ENCODE data around the gene KCNE4. TPM values are rescaled to one million over a fixed set of nuclear protein-coding genes. Genes with fewer than 3 reads are reported as not detected.

KCNE4 gene
- total RNA-seq, 4 donors from 2014 or later = 0.64 to 2.4 (median 2.1) TPM

DNA sequence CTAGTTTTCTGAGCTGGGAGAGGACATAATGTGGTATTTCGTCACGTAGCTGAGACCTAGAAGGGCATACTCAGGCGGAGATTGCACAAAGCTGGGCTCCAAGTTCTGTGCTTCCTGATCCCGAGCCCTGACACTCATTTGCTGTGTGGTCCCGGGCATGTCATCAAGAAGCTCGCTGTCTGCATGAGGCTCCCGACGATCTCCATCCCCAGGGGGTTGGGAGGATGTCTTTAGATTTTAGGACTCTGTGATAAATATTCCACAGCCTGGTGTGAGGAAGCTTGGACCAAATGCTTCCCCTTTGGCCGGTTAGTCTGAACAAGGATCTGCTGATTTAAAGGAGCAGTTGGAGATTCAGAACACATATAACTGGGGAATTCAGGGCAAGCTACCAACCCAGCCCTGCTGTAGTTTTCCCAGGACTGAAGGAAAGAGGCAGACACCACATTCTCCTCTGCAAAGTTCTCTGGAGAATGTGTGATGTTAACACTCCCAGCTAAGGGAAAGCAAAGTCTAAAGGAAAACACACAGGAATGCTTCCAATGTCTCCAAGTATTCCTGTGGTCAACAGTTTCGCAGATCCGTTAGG lies 2.3 kb downstream of the KCNE4 start:
- H3K4me1 ChIP-seq = peaks cover 35% of the 10 kb centered on the region

DNA sequence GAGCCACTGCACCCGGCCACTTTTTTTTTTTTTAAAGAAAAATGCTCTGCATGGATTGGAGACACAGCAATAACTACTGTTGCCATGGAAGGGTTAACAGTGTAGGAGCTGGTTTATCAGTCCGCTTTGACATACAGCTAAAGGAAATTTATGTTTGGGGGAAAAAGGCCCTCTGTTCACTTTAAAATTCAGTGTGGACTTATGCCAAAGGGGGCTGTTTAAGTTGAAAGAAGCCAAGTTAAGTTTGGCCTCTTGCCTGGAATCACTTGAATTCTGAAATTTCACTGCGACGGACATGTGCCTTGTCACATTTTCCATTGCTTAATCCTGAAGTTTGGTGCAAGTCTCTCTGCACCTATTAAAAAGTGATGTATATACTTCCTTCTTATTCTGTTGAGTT lies 3.1 kb downstream of the KCNE4 start:
- H3K27me3 ChIP-seq = peaks cover 6% of the 10 kb centered on the region
- no peak for DNase-seq (ENCODE audit: low spot score in 2 of 2)
- 44% methylated on average over 4 of the region's 4 CpGs for WGBS
- peak overlapping the region; percentile 77 for H3K27ac ChIP-seq
- peak in 1 of 3 donors; percentile 39 for TF ChIP-seq POLR2AphosphoS5 (IDR thresholded peaks at IDR 0.05)
- TF ChIP-seq, protein P1, sequence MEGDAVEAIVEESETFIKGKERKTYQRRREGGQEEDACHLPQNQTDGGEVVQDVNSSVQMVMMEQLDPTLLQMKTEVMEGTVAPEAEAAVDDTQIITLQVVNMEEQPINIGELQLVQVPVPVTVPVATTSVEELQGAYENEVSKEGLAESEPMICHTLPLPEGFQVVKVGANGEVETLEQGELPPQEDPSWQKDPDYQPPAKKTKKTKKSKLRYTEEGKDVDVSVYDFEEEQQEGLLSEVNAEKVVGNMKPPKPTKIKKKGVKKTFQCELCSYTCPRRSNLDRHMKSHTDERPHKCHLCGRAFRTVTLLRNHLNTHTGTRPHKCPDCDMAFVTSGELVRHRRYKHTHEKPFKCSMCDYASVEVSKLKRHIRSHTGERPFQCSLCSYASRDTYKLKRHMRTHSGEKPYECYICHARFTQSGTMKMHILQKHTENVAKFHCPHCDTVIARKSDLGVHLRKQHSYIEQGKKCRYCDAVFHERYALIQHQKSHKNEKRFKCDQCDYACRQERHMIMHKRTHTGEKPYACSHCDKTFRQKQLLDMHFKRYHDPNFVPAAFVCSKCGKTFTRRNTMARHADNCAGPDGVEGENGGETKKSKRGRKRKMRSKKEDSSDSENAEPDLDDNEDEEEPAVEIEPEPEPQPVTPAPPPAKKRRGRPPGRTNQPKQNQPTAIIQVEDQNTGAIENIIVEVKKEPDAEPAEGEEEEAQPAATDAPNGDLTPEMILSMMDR (IDR thresholded peaks at IDR 0.05) = no peak
- H3K36me3 ChIP-seq = no peaks in the 10 kb centered on the region
- H3K9me3 ChIP-seq = no peaks in the 10 kb centered on the region
- no peak overlapping the region for H3K4me3 ChIP-seq
- H3K4me1 ChIP-seq = peaks cover 35% of the 10 kb centered on the region

More for the DNA sequence above, 2.3 kb downstream of the KCNE4 start:
- Histone ChIP-seq H3K9me3 (no peaks in the 10 kb centered on the region), H3K27me3 (peaks cover 6% of the 10 kb centered on the region), H3K27ac (peak overlapping the region; percentile 77), H3K4me3 (peak overlapping the region; percentile 14), H3K36me3 (no peaks in the 10 kb centered on the region)
- peak; percentile 89 to 90 for DNase-seq (ENCODE audit: low spot score in 2 of 2)
- TF ChIP-seq, protein P1 (IDR thresholded peaks at IDR 0.05) = no peak
- TF ChIP-seq POLR2AphosphoS5 (IDR thresholded peaks at IDR 0.05) (peak in 1 of 3 donors; percentile 66), EP300 (IDR thresholded peaks at IDR 0.05) (no peak), POLR2A (IDR thresholded peaks at IDR 0.05) (peak in 1 of 2 donors; percentile 36)
- WGBS = 59% methylated on average over 9 of the region's 11 CpGs

DNA sequence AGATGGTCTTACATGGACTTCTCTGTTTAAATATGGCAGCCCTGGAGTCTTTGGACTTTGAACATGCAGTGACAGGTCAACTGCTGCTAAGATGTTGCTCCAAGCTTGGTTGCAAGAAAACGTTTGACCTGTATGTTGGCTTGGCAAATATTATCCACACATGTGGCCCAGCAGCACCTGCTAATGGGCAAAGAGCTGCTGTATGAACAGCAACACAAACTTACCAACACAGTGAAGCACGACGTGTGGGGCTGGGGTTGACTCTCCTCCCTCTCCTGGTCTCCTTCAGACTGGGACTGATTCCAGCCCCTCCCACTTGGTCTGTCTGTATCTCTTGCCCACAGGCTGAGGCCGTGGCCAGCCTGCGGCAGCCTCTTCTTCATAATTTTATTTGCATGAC lies 3.8 kb downstream of the KCNE4 start:
- H3K36me3 ChIP-seq = no peaks in the 10 kb centered on the region
- peaks cover 6% of the 10 kb centered on the region for H3K27me3 ChIP-seq
- no peak overlapping the region for H3K4me3 ChIP-seq
- TF ChIP-seq POLR2AphosphoS5 (IDR thresholded peaks at IDR 0.05) (no peak), POLR2A (IDR thresholded peaks at IDR 0.05) (no peak), EP300 (IDR thresholded peaks at IDR 0.05) (no peak)
- TF ChIP-seq, protein P1 (IDR thresholded peaks at IDR 0.05) = no peak
- 47% methylated on average over 5 of the region's 5 CpGs for WGBS
- H3K9me3 ChIP-seq = no peaks in the 10 kb centered on the region
- H3K4me1 ChIP-seq = peaks cover 31% of the 10 kb centered on the region
- peak overlapping the region; percentile 48 for H3K27ac ChIP-seq
- no peak for DNase-seq (ENCODE audit: low spot score in 2 of 2)

- Histone ChIP-seq H3K9me3 (no peaks in the 10 kb centered on the region), H3K4me3 (no peak overlapping the region), H3K27ac (peak overlapping the region; percentile 83), H3K4me1 (peaks cover 22% of the 10 kb centered on the region), H3K36me3 (no peaks in the 10 kb centered on the region), H3K27me3 (peaks cover 6% of the 10 kb centered on the region)
- 68% methylated on average over 8 of the region's 8 CpGs for WGBS
- TF ChIP-seq POLR2A (IDR thresholded peaks at IDR 0.05) (no peak), EP300 (IDR thresholded peaks at IDR 0.05) (no peak)
- TF ChIP-seq, protein P1 (IDR thresholded peaks at IDR 0.05) = no peak
- DNase-seq (ENCODE audit: low spot score in 2 of 2) = no peak
These were observed 4.9 kb downstream of the KCNE4 start for GRCh38 chr2:223056701-223057418.

DNA sequence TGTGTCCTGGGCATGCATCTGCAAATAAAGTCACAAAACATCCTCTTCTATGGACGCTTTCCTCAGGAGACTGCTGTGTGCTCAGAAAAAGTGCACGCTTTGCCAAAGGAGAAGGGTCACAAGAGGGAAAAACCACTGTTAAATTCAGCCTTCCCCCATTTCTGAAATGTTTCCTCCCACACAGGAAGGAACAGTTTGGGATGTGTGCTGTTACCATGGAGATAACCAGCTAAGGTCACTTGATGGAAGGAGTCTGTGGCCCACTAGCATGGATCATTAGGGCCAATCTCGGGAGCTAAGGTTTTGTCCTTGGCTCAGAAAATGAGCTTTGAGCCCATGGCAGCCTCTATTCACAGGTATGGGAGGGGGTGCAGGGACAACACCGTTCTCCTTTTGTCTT lies 5.6 kb downstream of the KCNE4 start:
- no peak overlapping the region for H3K4me3 ChIP-seq
- H3K4me1 ChIP-seq = peaks cover 19% of the 10 kb centered on the region
- WGBS = 83% methylated on average over 4 of the region's 4 CpGs
- H3K27ac ChIP-seq = peak overlapping the region; percentile 83
- no peaks in the 10 kb centered on the region for H3K9me3 ChIP-seq
- TF ChIP-seq POLR2A (IDR thresholded peaks at IDR 0.05) (no peak), POLR2AphosphoS5 (IDR thresholded peaks at IDR 0.05) (no peak)
- TF ChIP-seq, protein P1 (IDR thresholded peaks at IDR 0.05) = no peak
- H3K36me3 ChIP-seq = no peaks in the 10 kb centered on the region
- DNase-seq (ENCODE audit: low spot score in 2 of 2) = no peak
- H3K27me3 ChIP-seq = peaks cover 5% of the 10 kb centered on the region

All from suprapubic skin (tissue), 4 donors.